OCI-M2 (cell line): ENCODE data around the gene EXOC4.

Experiments
- DNase-seq: peaks from one replicate; lab custom pipeline; 2025; ENCODE audit not compliant: unreplicated experiment; lab: John Stamatoyannopoulos, UW

The EXOC4 gene

DNA sequence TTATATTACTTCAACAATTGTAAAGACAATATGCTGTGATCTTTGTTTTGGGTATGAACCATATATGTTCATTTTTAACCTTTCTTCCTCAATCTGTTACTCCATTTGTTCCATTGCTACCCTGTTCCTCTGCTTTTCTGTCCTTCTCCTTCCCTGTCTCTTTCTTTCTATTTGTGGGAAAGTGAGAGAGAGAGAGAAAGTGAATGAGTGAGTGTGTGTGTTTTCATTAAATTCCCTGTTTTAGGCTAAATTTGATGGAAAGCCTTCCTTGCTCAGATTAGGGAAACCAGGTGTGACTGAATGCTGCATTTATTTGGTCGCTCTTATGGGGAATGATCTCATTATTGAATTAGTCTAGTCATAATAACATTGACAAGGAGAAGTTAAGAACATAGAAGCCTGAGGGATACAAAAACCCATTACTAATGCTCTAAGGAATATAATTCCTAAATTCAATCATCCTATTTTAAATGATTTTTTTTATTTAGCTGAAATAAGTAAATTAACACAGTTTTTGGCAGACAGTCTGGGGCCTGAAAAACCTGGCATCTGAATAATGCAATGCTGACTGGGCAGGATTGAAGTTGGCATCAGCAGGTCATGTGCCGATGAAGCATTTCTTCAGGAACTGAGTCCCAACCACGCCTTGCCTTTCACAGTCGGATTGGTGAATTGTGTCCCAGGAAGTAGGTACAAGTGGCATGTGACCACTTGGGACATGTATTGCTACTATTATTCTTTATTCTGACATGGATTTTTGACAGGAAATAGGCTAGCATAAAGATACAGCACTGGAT is 756.6 kb downstream of the EXOC4 start:
- no peak for DNase-seq

DNA sequence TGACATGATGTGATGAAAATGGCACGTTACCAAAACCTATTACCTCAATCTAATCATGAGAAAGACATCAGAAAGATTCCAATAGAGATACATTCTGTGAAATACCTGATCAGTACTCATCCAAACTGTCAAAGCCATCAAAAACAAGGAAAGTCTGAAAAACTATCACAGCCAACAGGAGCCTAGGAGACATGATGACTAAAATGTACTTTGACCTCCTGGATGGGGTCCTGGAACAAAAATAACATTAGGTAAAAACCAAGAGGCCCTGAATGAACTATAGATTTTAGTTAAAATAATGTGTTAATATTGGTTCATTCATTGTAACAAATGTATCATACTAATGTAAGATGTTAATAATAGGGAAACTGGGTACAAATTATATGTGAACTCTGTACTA is 760.4 kb downstream of the EXOC4 start:
- no peak for DNase-seq

DNA sequence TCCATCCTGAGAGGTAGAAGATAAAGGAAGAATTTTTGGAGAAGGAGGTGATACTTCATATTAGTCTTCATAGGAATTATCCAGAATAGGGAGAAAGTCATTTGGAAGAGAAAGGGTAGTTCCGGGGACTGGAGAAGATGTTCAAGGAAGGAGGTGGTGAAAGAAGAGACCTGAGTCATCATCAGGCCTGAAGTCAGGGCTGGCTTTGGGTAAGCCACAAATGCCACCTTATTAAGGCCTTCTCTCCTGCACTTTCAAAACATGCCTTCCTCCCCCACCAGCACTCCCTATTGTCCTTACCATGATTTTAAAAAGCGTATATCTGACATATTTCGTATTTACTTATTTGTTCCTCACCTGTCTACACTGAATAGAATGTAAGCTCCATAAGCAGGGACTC is 762.1 kb downstream of the EXOC4 start:
- no peak for DNase-seq

DNA sequence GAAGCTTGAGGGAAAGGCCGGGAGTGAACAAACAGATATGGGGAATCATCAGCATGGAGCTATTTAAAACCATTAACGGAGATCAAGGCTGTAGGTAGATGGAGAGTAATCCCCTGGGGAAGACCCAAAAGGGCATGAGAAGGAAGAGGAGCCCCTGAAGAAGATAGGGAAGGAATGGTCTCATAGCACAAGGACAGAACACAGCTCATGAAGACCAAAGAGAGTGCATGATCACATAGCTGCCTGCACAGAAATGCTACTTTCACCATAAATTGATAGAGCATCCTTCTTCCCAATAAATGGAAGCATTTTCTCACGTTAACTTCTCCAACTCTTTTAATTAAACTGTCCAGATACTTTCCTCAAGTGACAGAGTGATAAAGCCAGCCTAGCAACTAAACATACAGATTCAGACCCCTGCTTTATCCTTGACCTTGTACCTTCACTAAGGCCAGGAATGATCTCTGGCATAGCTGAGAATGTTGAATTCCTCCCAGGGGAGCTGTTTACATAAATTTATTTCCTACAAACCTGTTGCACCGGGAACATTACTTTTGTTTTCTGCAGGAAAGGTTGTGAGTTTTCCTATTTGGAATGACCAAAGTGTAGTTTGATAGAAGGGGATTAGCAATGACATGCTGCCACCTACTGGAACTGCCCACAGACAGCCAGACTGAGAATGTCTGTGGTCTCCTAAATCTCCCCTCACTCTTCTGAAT is 763.5 kb downstream of the EXOC4 start:
- no peak for DNase-seq

DNA sequence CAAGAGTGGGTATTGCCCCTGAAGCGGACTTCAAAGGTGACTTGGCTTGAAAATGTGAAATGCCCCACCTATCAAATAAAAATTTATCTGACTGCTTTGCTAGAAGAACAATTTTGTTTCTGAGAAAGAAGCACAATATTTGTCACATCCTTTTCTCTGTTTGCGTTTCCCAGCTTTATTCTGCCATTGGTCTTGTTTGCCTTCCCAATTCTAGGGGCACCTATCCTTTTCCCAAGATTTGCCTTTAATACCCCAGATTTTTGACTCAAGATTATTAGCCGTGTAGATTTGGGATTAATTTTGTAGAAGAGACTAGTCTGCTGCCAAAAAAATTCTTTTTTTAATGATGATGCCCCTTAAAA is 764.0 kb downstream of the EXOC4 start:
- no peak for DNase-seq

DNA sequence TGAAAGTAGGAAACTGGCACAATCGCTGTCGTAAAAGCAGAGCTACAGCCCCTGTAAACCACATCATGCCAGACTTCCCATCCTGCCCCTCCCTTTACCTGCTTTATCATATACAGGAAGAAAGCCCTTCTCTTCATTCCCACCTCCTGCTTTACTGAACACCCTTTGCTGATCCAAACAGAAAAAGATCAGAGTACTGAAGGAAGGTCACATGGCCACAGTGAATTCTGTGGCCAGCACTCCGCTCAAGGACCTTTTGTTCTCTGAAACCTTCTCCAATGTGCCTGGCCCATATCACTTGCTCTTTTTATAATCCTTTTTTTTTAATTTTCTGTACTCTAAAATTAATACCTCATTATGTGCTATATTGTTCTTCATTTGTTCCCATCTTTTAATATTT is 765.4 kb downstream of the EXOC4 start:
- no peak for DNase-seq

DNA sequence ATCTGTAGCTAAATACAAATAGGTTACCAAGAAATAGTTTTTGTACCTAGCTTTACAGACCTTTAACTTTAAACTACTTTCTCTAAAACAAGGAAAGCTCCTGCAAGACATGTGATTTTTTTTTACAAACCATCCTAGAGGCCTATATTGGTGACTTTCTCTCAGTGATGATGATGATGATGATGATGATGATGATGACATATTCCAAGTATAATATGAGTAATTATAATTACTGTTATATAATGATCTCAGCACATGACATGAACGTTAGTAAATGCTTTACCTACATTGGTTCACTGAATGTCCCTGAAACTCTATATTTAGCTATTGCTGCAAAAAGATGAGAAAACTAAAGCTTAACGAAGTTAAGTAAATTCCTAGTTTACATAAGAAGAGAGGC is 766.4 kb downstream of the EXOC4 start:
- no peak for DNase-seq

DNA sequence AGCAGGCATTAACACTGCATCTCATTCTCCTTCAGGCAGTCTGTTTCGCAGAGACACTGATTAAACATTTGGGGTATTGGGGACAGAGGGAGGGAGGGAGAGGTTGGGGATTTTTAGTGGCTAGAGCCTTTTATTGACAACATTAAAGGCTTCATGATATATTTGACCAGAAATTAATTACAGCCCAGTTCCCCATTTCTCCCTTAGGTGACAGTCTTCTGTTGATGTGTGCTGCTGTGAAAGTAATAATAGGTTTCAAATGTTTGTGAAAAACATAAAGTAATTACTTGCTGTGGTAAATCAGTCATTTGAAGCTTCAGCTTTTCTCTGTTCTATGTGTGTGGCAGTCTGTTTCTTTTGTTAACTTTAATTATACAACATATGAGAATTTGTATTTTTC is 769.0 kb downstream of the EXOC4 start:
- DNase-seq, result no peak

DNA sequence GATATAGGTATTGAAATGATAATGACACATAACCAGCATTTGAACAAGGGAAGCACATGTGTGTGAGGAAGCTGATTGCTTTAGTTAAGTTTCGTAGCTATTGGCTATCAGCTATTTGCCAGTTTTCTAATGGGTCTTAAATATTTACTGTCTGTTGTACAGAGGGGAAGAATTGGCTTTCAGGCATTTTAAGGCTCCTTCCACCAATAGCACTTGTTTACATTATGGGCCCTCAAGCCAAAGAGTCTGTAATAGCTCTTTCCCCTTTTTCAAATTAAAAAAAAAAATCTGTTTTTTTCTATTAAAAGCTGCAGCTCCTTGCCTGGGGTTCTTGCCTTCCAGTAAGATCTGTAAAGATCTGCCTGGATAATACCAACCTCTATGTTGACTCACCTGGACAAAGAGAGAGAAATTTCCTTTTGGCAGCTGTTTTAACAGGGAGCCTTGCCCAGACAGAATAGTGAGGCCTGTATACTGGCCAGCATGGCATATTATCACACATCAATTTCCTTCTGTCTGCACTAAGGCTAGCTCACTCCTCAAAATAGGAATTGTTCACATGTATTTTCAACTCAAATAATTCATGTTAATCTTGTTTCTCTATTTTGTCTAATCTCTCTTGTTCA is 769.5 kb downstream of the EXOC4 start:
- no peak for DNase-seq

DNA sequence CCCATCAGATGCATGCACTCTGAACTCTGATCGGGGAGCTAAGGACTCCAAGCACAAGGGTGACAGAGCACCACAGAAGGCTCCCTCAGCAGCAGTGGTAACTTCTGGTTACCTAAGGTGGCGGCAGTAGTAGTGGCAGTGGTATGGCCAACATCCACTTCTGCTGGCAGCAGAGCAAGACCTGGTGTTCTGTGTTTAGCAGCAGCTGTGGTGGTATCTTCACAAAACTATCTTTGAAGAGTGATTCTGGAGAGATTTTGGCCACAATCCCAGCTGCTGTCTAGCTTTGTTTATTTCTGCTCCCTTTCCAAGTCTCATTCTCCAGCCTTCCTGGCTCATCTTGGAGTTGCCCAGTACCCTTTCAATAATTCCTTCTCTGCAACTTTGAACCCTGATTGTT is 771.9 kb downstream of the EXOC4 start:
- DNase-seq, result no peak

DNA sequence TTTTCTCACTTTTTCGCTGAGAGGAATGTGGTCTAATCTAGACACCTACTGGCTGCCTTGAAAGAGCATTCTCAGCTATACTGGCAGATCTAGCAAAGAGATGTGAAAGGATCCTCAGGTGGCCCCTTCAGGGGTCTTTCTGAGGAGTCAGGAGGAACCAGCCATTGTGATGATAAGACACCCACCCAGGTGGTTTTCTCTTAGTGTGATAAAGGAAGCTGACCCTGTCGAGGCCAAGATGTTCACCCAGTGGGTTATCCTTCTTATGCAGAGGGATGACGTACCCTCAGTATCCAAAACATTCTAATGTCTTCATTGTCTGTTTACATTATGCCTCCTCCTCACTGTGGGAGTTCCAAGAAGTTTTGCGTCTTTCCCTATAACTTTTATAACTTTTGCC is 776.0 kb downstream of the EXOC4 start:
- DNase-seq, result no peak

DNA sequence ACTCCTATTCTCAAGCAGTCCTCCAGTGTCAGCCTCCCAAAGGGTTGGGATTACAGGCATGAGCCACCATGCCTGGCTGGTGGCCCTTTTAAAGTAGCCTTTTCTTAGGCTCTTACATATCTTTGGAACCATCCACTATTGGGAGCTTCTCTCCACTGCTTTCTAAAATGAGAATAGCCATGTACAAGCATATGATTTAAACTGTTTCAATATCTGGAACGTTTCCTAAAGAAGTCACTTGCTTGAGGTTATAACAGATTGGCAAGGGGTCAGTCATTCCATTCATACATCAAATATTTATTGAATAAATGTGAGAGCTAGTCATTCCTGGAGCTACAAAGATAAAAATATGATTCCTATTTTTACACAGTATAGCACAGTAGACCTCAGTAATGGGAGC is 776.9 kb downstream of the EXOC4 start:
- DNase-seq, result no peak

DNA sequence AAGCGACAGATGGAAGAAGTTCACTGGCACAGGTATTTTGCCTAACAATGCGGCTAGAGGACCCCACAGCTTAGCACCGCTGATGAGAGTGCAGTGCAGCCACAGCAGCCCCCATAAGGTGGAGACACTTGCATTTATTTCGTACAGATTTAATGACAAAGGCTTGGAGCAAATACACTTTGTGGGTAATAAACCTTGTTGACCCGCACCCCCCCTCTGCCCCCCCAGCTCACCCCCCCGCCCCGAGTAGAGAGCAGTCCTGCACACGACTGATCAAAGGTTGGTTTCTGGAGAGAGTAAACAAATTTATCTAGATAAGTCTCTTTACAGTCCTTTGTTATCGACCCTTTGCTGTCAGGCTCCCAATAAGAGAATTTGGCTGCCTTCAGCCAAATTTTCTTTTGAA is 777.6 kb downstream of the EXOC4 start:
- DNase-seq, result no peak

DNA sequence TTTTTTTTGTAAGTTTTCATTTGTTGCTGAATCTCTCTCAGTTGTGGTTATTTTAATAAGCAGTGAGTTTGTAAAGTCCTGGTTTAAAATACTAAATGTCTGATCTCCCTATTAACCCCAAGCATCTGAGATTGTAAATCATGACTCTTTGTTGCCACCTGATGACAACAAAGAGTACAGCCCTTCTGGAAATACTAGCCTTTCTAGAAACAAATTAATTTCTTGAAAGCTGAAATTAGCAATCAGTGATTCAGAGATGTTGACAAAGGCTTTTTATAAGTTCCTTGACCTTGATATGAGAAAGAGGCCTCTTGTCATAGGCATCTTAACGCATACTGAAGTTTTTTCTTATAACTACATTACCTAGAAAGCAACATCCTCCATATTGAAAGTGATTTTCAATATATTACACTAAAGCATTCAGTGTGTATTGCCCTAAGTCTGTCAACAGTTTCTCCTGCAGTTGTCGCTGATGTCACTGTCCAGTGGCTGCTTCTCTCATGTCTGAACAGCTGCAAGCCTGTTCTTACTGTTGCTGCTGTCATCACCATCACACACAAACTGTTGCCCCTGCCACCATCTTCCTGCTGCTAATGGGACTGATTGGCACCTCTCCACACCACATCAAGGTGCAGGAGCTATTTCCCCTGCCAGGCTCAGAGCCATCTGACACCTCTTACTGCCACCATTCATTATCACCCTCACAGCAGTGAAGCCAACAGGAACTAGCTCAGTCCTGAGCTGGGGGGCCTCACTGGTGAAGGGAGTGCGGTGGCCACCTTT is 779.1 kb downstream of the EXOC4 start:
- DNase-seq, result no peak

DNA sequence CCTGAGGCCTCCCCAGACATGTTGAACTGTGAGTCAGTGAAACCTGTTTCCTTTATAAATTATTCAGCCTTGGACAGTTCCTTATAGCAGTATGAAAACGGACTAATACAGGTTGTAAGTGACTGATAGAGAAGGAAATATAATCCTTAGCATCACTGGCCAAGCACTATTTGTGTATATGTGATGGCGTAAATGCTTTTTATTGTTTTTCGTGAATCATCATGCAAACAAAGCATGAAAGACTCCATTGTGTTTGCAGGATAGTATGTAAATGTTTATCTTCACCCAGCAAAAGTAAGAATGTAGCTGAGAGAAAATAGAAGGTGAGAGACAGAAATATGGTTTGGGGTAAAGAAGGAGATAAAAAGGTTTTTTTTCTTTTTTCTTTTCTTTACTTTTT is 781.8 kb downstream of the EXOC4 start:
- DNase-seq, result no peak

DNA sequence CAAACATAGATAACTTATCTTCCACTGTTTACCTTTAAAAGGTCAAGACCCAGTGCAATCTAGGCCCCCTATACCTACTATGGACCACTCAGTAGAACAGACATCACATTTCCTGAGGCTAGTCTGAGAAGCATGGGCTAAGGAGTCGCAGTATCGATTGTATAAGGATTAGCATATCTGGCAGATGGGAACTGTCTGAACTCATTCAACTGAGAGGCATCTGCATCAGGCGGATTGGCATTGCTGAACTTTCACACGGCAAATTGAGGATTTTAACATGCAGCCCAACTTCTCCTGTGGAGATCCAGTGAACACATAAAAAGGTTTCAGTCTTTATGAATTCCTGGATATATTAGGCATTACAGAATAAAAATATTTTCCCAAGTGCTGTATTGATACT is 785.1 kb downstream of the EXOC4 start:
- no peak for DNase-seq

DNA sequence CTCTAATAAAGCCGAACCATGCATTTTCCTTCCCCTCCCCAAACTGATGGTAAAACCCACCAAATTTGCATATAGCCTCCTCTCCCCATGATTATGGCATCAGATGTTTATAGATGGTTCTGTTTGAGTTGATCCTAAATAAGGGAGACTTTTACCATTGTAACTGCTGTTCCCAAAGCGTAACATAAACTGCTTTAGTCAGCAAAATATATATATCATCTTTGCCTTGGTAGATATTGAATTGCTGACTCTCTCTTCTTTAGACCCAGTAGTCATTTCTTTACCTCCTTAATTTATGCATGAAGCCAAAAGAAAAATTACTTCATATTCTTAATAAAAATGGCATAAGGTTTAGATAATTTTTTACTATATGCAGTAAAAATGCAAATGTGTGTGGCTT is 788.1 kb downstream of the EXOC4 start:
- no peak for DNase-seq

DNA sequence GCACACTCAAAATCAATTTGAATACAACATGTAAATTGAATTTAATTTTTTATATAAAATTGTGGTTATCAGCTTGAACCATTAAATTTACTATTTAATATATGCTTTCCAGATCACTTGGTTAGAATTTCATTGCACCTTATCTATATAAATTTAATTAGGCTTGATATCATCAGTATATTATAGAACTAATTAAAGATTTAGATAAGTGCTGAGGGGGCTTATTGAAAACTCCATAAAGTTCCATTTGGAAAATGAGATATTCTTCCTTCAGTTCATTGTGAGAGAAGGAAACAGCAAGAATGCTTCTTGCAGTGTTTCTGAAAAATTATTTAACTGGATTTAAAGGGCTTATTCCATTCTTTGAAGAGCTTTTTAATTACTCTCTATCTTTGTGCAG is 788.6 kb downstream of the EXOC4 start:
- DNase-seq, result no peak

DNA sequence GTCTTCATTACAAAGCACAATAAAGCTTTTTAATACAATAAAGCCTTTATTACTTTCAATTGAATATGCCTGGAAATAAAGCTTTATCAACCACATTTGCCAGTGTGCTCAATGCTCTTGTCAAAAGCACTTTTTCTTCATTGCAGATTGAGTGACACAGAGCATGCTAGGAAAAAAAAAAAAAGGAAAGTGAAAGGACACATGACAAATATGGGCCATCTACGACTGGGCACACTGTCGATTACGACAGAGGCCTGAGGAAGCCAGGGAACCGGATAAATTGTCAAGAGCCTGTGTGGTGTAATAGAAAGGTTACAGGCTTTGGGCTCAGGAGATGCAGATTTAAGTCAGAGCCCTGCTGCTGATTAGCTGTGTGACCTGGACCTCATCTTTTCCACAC is 789.4 kb downstream of the EXOC4 start:
- DNase-seq, result no peak

DNA sequence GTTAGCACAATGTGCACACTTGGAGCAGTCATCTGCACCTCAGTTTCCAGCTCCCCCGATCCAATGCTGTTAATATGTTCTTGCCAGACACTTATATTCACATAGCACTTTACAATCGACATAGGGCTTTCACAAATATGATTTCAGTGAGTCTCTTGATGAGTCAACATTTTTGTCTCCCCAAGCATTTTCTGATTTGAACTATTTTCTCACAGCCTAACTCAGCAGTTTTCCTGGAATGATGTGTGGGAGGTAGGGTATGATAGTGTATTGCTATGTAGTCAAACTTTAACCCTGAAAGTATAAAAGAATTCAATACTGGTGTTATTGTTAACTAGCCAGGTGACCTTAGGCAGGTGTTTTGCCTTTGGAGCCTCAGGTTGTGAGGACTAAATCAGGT is 791.8 kb downstream of the EXOC4 start:
- DNase-seq, result no peak

DNA sequence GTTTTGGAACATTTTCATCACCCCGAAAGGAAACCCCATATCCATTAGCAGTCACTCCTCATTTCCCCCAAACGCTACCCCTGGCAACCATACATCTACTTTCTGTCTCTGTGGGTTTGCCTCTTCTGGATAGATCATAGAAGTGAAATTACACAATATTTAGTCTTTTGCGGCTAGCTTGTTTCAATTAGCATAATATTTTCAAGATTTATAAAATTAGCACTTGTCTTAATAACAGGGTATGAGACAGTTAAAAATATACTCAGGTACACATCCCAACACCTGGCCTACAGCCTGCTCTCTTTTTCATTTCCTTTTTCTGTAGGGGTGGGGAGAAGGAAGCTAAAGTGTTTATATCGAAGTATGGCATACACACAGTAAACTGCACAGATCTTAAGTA is 792.8 kb downstream of the EXOC4 start:
- no peak for DNase-seq
